GM21423 (cell line): ENCODE measurements around the gene DLEC1.
"Not testable (repeated sequence)": the region's sequence is repeated elsewhere in the genome, so short reads cannot be mapped to it uniquely, and the experiment has no call there.

Source experiments
- ATAC-seq: cut with Tn5 transposase; IDR thresholded peaks from one replicate; pipeline ENCODE4 v1.9.1; 2021; ENCODE audit warnings: mild to moderate bottlenecking, moderate library complexity; ENCODE audit not compliant: unreplicated experiment

Gene DLEC1

GRCh38 chr3:38135621-38136277 lies 96.7 kb downstream of the DLEC1 start:
- not testable (repeated sequence) for ATAC-seq

- ATAC-seq: no peak
These were observed 97.4 kb downstream of the DLEC1 start for GRCh38 chr3:38136393-38136776.

GRCh38 chr3:38136777-38137614 lies 98.0 kb downstream of the DLEC1 start, which contains the start of gene ACAA1:
Gene ACAA1 (minus strand): TSS chr3:38137127. CDS start chr3:38137035, 92 bp downstream.
- ATAC-seq: peak; percentile 86

- ATAC-seq: no peak
These were observed 98.8 kb downstream of the DLEC1 start for GRCh38 chr3:38137615-38138348.

- ATAC-seq: peak; percentile 42
These were observed 99.6 kb downstream of the DLEC1 start, which contains the start of gene MYD88 for GRCh38 chr3:38138349-38139190. Gene MYD88 (plus strand): TSS chr3:38138661. CDS start chr3:38138701, 40 bp downstream.

GRCh38 chr3:38139191-38139590 lies 100.2 kb downstream of the DLEC1 start:
- ATAC-seq: no peak

GRCh38 chr3:38139652-38140051 lies 100.6 kb downstream of the DLEC1 start:
- ATAC-seq: no peak

GRCh38 chr3:38140326-38141172 lies 101.5 kb downstream of the DLEC1 start:
- no peak for ATAC-seq

GRCh38 chr3:38141173-38141951 lies 102.4 kb downstream of the DLEC1 start:
- ATAC-seq: no peak

GRCh38 chr3:38141952-38142273 lies 102.9 kb downstream of the DLEC1 start:
- ATAC-seq: no peak

GRCh38 chr3:38142959-38143358 lies 104.0 kb downstream of the DLEC1 start:
- ATAC-seq: no peak

GRCh38 chr3:38143511-38143910 lies 104.5 kb downstream of the DLEC1 start:
- ATAC-seq: no peak

- ATAC-seq: no peak
These were observed 107.5 kb downstream of the DLEC1 start for GRCh38 chr3:38146504-38146903.

- ATAC-seq: no peak
These were observed 108.4 kb downstream of the DLEC1 start for GRCh38 chr3:38147421-38147820.

GRCh38 chr3:38148311-38148882 lies 109.4 kb downstream of the DLEC1 start:
- no peak for ATAC-seq

GRCh38 chr3:38149708-38150107 lies 110.7 kb downstream of the DLEC1 start:
- no peak for ATAC-seq

GRCh38 chr3:38150780-38151528 lies 111.9 kb downstream of the DLEC1 start:
- no peak for ATAC-seq
